Activated CD4-positive, alpha-beta T cell treated with anti-CD3 and anti-CD28 coated beads for 36 hours (primary cell): ENCODE results near the gene ARHGEF1. TPM values are rescaled to one million over a fixed set of nuclear protein-coding genes. Genes with fewer than 3 reads are reported as not detected.
"Not testable (repeated sequence)": the region's sequence is repeated elsewhere in the genome, so short reads cannot be mapped to it uniquely, and the experiment has no call there.

ENCODE experiments used
- ATAC-seq: fragments of 200-7000 bp; cut with Tn5 transposase; one replicate; pipeline ENCODE4 v1.10.0; 2021; ENCODE audit warnings: mild to moderate bottlenecking, moderate library complexity
- CTCF ChIA-PET: fragments of 350-600 bp; sonication (Branson Sonifier 250); formaldehyde crosslinking; loops from one replicate; lab custom pipeline; 2021; ENCODE audit warnings: antibody characterized with exemption; lab: Charles Lee
- POLR2A ChIA-PET: fragments of 350-600 bp; sonication (Branson Sonifier 250); formaldehyde crosslinking; loops from one replicate; lab custom pipeline; 2021; ENCODE audit warnings: antibody characterized with exemption, inconsistent platforms; lab: Charles Lee
- DNase-seq: peaks from one replicate; pipeline ENCODE4 v3.0.0-alpha.2; 2020
- H3K27ac Mint-ChIP-seq: one replicate; pipeline ENCODE4 v1.8.0; 2021; ENCODE audit warnings: mixed read lengths
- H3K27me3 Mint-ChIP-seq: one replicate; pipeline ENCODE4 v1.8.0; 2021; ENCODE audit warnings: mixed read lengths
- H3K36me3 Mint-ChIP-seq: one replicate; pipeline ENCODE4 v1.8.0; 2021; ENCODE audit warnings: low read depth, mixed read lengths
- H3K4me1 Mint-ChIP-seq: one replicate; pipeline ENCODE4 v1.8.0; 2021; ENCODE audit warnings: mixed read lengths
- H3K4me3 Mint-ChIP-seq: one replicate; pipeline ENCODE4 v1.8.0; 2021; ENCODE audit warnings: mild to moderate bottlenecking, moderate library complexity, mixed read lengths
- H3K9me3 Mint-ChIP-seq: one replicate; pipeline ENCODE4 v1.8.0; 2021; ENCODE audit warnings: low read depth, mixed read lengths
- intact Hi-C, 2 experiments: fragments of 100-400 bp; cut with DNase I in 1 of 2; cut with micrococcal nuclease in 1 of 2; formaldehyde crosslinking; loops; one replicate each; pipeline versions ENCODE4 v1.14.2 to v1.15.1; 2022 to 2024; cut with DNase I, micrococcal nuclease
- total RNA-seq, 2 experiments: library from RNA; stranded (reverse); gene quantifications; one replicate each; pipeline ENCODE4 v1.2.3, GENCODE V29; 2021

ARHGEF1 gene
- total RNA-seq, 2 experiments from 2014 or later, result 231 to 276 TPM

DNA sequence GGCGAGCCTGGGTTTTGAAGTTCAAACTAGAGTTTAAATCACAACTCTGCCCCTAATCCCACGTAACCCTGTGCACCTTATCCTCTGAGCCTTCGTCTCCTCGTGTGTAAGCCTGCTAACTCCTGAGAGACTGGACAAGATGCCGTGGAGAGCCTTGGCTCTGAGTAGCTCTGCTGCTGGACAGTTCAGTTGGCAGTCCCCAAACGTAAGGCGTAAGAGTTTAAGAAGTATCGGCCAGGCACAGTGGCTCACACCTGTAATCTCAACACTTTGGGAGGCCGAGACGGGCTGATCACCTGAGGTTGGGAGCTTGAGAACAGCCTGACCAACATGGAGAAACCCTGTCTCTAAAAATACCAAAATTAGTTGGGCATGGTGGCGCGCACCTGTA lies 10.6 kb upstream of the ARHGEF1 start:
- Mint-ChIP-seq H3K4me3 (no peak overlapping the region), H3K27me3 (no peaks in the 10 kb centered on the region), H3K36me3 (peaks cover 45% of the 10 kb centered on the region), H3K27ac (peak overlapping the region; percentile 88), H3K4me1 (peaks cover 83% of the 10 kb centered on the region), H3K9me3 (no peaks in the 10 kb centered on the region)
- POLR2A ChIA-PET, result interaction anchor here (0.6 to 2.6 kb wide), 6 partner anchors 12 to 102 kb away, joined by 3 to 13 read pairs (median 6); partner anchors contain the start of gene RPS19
- ATAC-seq (no peak), DNase-seq (no peak)
- intact Hi-C loops, result loop anchor here (2.0 to 5.0 kb wide), 2 partner anchors 62 to 250 kb away; no protein-coding TSS in a partner anchor
- CTCF ChIA-PET, result interaction anchor here (0.6 to 6.1 kb wide), 12 partner anchors 10 to 86 kb away, joined by 3 to 62 read pairs (median 7); partner anchors contain the start of genes ARHGEF1 and RPS19

- H3K36me3 Mint-ChIP-seq, result peaks cover 40% of the 10 kb centered on the region
- ChIA-PET CTCF (interaction anchor here (0.6 to 6.1 kb wide), 18 partner anchors 10 to 127 kb away, joined by 3 to 62 read pairs (median 4); partner anchors contain the start of genes ARHGEF1 and RPS19), POLR2A (interaction anchor here (0.6 to 2.1 kb wide), 7 partner anchors 10 to 329 kb away, joined by 3 to 13 read pairs (median 3); partner anchors contain the start of gene RPS19)
- H3K27ac Mint-ChIP-seq, result peak overlapping the region; percentile 88
- no peaks in the 10 kb centered on the region for H3K27me3 Mint-ChIP-seq
- intact Hi-C loops, result loop anchor here (1.0 to 5.0 kb wide), 5 partner anchors 14 to 249 kb away; no protein-coding TSS in a partner anchor
- H3K4me1 Mint-ChIP-seq, result peaks cover 84% of the 10 kb centered on the region
- ATAC-seq, result no peak
- H3K4me3 Mint-ChIP-seq, result no peak overlapping the region
- peak; percentile 84 for DNase-seq
- no peaks in the 10 kb centered on the region for H3K9me3 Mint-ChIP-seq
These were observed 10.0 kb upstream of the ARHGEF1 start for GRCh38 chr19:41872775-41873647.

- not testable (repeated sequence) for H3K27me3 Mint-ChIP-seq, H3K9me3 Mint-ChIP-seq, DNase-seq, ATAC-seq
- Mint-ChIP-seq H3K4me3 (peak overlapping the region; percentile 0), H3K4me1 (peaks cover 72% of the 10 kb centered on the region), H3K27ac (peak overlapping the region; percentile 74), H3K36me3 (peaks cover 19% of the 10 kb centered on the region)
- intact Hi-C loops, result loop anchor here (1.0 kb wide), 2 partner anchors 8 to 69 kb away; no protein-coding TSS in a partner anchor
- ChIA-PET POLR2A (interaction anchor here (0.9 to 1.2 kb wide), 6 partner anchors 9 to 159 kb away, joined by 3 to 7 read pairs (median 4); partner anchors contain the start of gene RPS19), CTCF (interaction anchor here (1.0 to 2.2 kb wide), 4 partner anchors 9 to 70 kb away, joined by 4 to 7 read pairs (median 6); no protein-coding TSS in a partner anchor)
These were observed 7.0 kb upstream of the ARHGEF1 start for GRCh38 chr19:41875973-41876372.

- Mint-ChIP-seq H3K4me3 (peak within 1 kb of the TSS; percentile 28), H3K9me3 (no peaks in the 10 kb centered on the region), H3K4me1 (peaks cover 67% of the 10 kb centered on the region), H3K27ac (peak within 1 kb of the TSS; percentile 82), H3K36me3 (peaks cover 9% of the 10 kb centered on the region), H3K27me3 (no peaks in the 10 kb centered on the region)
- DNase-seq (peak; percentile 56), ATAC-seq (no peak)
- intact Hi-C loops, result no loop called here
- CTCF ChIA-PET, result interaction anchor here (0.6 to 2.2 kb wide), 5 partner anchors 8 to 69 kb away, joined by 3 to 7 read pairs (median 5); no protein-coding TSS in a partner anchor
- POLR2A ChIA-PET, result interaction anchor here (1.0 kb wide), 1 partner anchor 8 kb away, joined by 3 read pairs; no protein-coding TSS in a partner anchor
These were observed 5.8 kb upstream of the ARHGEF1 start, which contains the start of gene CD79A for GRCh38 chr19:41876847-41877832. Gene CD79A, plus strand, starts transcription at chr19:41877279. Its CDS starts 26 bp downstream, at chr19:41877305.

DNA sequence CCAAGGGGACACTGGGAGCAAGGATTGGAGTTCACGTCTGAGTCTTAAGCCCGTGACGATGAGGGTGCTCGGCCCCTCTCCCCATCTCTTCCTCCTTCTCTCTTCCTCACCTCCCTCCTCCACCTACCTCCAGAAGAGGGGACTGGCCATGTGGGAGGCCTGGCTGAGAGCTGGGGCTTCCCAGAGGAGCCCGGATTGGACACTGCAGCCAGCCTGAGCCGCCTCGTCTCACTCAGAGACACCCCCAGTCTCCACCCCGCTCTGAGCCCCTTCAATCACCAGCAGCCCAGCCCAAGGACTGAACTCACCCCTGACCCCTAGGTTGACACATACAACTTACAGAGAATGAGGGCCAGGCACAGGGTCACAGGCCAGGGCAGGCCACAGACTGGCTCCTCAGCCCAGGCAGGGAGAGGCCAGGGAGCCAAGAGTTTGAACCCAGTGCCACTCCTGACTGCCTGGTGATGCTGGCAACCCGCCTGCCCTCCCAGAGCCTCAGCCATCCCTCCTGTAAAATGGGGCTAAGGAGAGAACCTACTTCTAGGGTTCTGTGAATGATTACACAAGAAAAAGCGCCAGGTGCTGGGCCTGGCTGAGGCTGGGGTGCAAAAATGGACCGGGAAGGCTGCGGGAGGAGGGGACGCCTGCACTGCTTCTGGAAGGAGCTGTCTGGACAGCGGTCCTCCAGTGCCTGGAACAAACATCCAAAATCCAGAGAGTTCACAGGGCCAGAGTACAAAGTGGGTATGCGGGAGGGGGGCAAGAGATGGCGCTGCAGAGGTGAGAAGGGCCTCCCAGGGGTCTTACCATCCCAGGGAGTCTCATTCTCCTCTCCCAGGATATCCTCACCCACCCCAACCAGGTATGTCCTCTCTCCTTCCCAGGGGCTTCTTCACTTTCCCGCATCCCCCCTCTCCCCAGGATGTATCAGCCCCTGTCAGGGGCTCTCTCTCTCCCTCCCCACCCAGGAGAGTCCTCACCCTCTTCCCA lies 4.8 kb upstream of the ARHGEF1 start:
- ATAC-seq (no peak), DNase-seq (no peak)
- CTCF ChIA-PET, result interaction anchor here (0.6 to 1.5 kb wide), 3 partner anchors 7 to 15 kb away, joined by 3 to 5 read pairs (median 4); no protein-coding TSS in a partner anchor
- Mint-ChIP-seq H3K9me3 (no peaks in the 10 kb centered on the region), H3K27me3 (no peaks in the 10 kb centered on the region), H3K36me3 (peaks cover 2% of the 10 kb centered on the region), H3K4me3 (peak overlapping the region; percentile 28), H3K4me1 (peaks cover 63% of the 10 kb centered on the region), H3K27ac (peak overlapping the region; percentile 82)
- intact Hi-C loops, result no loop called here
- POLR2A ChIA-PET, result no interaction called here

DNA sequence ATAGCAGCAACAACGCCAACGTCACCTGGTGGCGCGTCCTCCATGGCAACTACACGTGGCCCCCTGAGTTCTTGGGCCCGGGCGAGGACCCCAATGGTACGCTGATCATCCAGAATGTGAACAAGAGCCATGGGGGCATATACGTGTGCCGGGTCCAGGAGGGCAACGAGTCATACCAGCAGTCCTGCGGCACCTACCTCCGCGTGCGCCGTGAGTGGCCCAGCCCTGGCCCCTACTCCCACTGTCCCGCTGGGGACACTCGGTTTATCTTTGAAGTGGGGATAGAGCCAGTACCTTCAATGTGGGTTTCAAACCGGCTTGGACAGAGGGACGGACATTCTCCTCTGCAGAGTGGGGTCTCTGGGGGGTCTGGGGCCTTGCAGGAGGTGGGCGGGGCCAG lies 3.9 kb upstream of the ARHGEF1 start:
- ATAC-seq, result no peak

GRCh38 chr19:41879670-41880328 lies 3.2 kb upstream of the ARHGEF1 start:
- Mint-ChIP-seq H3K27me3 (no peaks in the 10 kb centered on the region), H3K4me3 (no peak overlapping the region), H3K36me3 (peaks cover 12% of the 10 kb centered on the region), H3K4me1 (peaks cover 56% of the 10 kb centered on the region), H3K9me3 (no peaks in the 10 kb centered on the region), H3K27ac (peak overlapping the region; percentile 47)
- ChIA-PET CTCF (no interaction called here), POLR2A (interaction anchor here (0.6 to 1.6 kb wide), 2 partner anchors 66 to 126 kb away, joined by 3 to 4 read pairs; no protein-coding TSS in a partner anchor)
- DNase-seq (no peak), ATAC-seq (no peak)
- intact Hi-C loops, result loop anchor here in 1 of 2 experiments (5.0 to 10.0 kb wide), 3 partner anchors 335 to 527 kb away; partner anchors contain the start of genes DEDD2 and TGFB1

More for the DNA sequence above, 3.9 kb upstream of the ARHGEF1 start:
- Mint-ChIP-seq H3K36me3 (peaks cover 5% of the 10 kb centered on the region), H3K27me3 (no peaks in the 10 kb centered on the region), H3K9me3 (no peaks in the 10 kb centered on the region), H3K27ac (no peak overlapping the region), H3K4me1 (peaks cover 59% of the 10 kb centered on the region), H3K4me3 (no peak overlapping the region)
- no peak for DNase-seq
- ChIA-PET POLR2A (no interaction called here), CTCF (no interaction called here)
- intact Hi-C loops, result no loop called here

DNA sequence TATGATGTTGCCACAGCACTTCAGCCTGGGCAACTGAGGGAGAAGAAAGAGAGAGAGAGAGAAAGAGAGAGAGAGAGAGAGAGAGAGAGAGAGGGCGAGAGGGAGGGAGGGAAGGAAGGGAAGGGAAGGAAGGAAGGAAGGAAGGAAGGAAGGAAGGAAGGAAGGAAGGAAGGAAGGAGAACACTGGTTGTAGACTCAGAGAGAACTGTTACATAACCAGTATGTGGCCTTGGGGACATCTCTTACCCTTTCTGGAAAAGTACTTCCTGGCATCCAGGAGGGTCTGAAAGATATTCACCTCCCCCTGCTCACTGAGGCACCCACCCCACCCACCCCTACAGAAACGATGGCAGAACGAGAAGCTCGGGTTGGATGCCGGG lies 2.7 kb upstream of the ARHGEF1 start:
- Mint-ChIP-seq H3K4me3 (no peak overlapping the region), H3K27ac (peak overlapping the region; percentile 47), H3K9me3 (no peaks in the 10 kb centered on the region), H3K4me1 (peaks cover 57% of the 10 kb centered on the region), H3K27me3 (no peaks in the 10 kb centered on the region), H3K36me3 (peaks cover 16% of the 10 kb centered on the region)
- ChIA-PET CTCF (no interaction called here), POLR2A (interaction anchor here (0.6 to 1.6 kb wide), 2 partner anchors 65 to 127 kb away, joined by 3 to 4 read pairs; no protein-coding TSS in a partner anchor)
- intact Hi-C loops, result loop anchor here in 1 of 2 experiments (5.0 to 10.0 kb wide), 3 partner anchors 334 to 528 kb away; partner anchors contain the start of genes DEDD2 and TGFB1
- DNase-seq (no peak), ATAC-seq (no peak)

DNA sequence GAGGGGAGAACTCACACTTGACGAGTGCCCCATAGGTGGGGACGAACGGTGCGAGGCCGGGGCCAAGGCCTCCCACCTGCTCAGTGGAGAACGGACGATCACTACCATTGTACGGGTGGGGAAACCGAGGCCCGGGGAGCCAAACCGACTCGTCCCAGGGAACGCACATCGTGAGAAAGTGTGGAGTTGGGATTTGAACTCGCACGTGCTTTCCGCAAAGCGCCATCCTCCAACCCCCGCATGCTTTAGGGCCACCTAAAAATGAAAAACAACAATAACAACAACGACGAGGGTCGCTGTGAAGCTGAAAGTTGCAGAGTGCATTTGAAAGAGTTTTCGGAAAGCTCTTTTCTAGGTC lies 458 bp downstream of the ARHGEF1 start:
- peak; percentile 32 for DNase-seq
- CTCF ChIA-PET, result interaction anchor here (1.1 to 8.2 kb wide), 3 partner anchors 11 to 64 kb away, joined by 3 to 62 read pairs (median 5); partner anchors contain the start of gene RPS19
- no peak for ATAC-seq
- Mint-ChIP-seq H3K27me3 (no peaks in the 10 kb centered on the region), H3K27ac (peak overlapping the region; percentile 96), H3K4me1 (peaks cover 52% of the 10 kb centered on the region), H3K9me3 (no peaks in the 10 kb centered on the region), H3K4me3 (peak overlapping the region; percentile 68), H3K36me3 (peaks cover 28% of the 10 kb centered on the region)
- intact Hi-C loops, result loop anchor here in 1 of 2 experiments (5.0 to 10.0 kb wide), 3 partner anchors 331 to 531 kb away; partner anchors contain the start of genes DEDD2 and TGFB1
- POLR2A ChIA-PET, result interaction anchor here (1.1 to 1.6 kb wide), 2 partner anchors 10 to 23 kb away, joined by 3 to 5 read pairs; partner anchors contain the start of gene RPS19
